NK-92 (cell line): ENCODE measurements around the gene GJB6.

Experiments used
- DNase-seq: peaks from one replicate; lab custom pipeline; 2025; ENCODE audit not compliant: unreplicated experiment; lab: John Stamatoyannopoulos, UW

GJB6 gene

DNA sequence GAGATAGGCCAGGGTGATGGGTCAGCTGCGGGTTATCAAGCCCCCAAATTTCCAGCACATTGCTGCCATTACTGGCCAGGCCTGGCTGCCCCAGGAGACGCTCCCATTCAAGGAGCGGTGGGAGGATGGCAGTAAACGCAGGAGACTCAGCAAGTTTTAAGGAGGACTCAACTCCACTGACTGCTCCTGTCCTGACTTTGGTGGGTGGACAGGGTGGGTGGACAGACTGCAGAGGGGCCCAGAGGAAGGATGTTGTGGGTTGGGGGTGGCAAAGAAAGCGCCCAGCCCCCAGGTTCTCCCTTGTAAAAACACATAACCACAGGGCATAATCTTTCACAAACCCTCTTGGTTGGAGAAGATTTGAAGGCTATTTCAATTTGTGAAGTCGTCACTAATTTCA lies 4.4 kb downstream of the GJB6 start:
- no peak for DNase-seq

DNA sequence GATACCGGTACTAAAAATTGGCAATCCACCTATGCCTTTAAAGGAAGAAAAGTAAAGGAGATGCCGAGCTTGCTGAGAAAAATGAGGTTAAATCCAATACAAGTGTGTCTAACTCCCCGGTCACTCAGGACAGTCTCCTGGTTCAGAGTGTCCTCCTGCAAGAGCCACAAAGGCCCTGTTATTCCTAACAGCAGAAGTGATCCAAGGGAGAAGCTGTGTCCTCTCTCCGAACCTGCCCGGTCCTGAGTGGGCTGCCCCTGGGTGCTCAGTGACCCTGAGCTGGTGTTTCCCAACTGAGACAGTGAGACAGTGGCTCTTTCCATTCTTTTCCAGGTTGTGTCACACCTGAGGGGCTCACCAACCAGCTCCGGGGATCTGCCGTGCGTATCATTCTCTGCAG lies 4.8 kb downstream of the GJB6 start:
- no peak for DNase-seq

DNA sequence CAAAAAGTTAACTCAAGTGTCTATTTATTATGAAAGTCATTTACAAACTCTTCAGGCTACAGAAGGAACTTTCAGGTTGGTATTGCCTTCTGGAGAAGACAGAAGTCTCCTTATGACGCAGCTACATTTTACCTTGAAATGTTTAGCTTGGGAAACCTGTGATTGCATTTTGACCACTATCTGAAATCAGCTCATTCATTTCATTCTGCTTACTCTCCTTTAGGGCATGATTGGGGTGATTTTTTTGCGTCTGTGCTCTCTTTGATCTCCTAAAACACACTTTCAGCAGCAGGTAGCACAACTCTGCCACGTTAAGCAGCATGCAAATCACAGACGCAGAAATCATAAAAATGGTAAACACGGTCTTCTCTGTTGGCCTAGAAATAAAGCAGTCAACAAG lies 9.6 kb downstream of the GJB6 start:
- DNase-seq = no peak

DNA sequence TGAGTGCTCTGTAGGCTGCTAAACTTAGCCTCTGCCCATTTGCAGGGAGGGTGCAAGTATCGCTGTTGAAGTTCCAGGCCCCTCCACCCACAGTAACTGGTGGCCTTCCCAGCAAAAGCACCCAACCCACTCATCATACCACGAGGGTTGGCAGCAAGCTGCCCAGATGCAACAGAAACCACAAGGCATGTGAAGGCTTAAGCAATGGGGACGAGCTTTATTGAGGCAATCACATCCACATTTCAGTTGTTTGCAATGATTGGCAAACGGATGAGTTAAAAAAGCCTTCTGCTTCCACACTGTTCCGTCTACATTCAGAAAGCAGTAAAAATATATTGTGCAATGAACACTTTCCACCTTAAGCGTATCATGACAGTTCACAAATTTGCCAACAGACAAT lies 10.3 kb downstream of the GJB6 start:
- DNase-seq = no peak

DNA sequence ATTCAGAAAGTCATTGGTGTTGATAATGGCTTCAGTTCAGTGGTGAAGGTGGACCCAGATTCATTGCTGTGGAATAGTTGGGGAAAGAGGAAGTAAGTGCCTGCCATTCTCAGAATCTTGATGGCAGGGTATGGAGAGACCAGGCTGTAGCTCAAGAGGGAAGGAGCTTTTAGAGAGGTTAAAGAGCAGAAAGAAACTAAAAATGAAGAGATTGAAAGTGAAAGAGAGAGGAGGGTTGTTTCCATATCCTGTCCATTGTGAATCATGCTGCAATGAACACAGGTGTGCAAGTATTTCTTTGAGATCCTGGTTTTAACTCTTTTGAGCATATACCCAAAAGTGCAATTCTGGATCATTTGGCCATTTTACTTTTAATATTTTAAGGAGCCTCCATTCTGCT lies 12.5 kb downstream of the GJB6 start:
- no peak for DNase-seq

DNA sequence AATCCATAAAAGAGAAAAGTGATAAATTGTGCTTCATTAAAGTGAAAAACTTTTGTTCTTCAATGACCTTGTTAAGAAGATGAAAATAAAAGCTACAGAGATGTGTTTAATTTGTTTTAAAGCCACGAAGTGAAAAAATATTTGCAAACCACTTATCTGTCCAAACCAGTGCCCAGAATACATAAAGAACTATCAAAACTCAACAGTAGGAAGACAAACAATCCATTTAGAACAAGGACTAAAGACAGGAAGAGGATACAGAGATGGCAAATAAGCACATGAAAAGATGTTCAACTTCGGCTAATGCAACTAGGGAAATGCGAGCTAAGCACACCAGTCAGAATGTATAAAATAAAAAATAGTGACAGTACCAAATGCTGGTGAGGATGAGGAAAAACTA lies 15.0 kb downstream of the GJB6 start:
- no peak for DNase-seq

DNA sequence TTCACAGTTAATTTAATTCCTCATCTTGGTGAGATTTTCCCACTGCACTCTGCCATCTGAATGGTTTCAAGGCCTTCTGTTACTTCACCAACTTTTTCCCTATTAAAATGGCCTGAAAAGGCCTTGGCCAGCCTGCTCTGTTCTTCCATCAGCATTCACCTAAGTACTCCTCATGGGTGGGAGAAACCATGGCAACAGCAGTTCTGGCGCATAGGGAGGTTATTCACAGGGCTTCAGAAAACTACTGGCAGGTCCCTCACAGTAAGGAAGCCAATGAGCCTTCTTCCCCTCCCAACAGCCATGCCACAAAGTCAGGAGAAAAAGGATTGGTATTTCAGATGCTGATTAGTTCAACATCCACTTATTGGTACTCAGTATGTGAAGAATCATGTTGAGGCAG lies 22.2 kb downstream of the GJB6 start:
- no peak for DNase-seq

DNA sequence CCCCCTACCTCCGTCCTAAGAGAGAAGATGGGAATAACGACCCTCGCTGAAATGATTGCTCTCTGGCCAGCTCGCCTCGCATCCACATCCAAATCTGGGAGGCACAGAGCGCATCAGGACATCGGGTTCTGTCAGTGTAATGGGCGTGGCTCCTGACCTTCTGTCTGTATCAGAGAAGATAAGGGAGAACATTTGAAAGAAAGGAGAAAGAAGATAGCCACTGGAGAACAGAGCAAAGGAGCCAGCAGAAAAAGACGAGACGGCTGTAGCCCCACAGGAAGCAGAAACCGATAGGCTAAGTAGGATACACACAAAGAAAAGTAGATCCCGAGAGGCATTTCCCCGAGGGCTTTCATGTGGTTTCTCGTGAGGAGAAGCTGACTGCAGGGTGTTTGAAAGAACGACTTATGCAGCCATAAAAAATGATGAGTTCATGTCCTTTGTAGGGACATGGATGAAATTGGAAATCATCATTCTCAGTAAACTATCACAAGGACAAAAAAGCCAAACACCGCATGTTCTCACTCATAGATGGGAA lies 25.4 kb downstream of the GJB6 start:
- no peak for DNase-seq

DNA sequence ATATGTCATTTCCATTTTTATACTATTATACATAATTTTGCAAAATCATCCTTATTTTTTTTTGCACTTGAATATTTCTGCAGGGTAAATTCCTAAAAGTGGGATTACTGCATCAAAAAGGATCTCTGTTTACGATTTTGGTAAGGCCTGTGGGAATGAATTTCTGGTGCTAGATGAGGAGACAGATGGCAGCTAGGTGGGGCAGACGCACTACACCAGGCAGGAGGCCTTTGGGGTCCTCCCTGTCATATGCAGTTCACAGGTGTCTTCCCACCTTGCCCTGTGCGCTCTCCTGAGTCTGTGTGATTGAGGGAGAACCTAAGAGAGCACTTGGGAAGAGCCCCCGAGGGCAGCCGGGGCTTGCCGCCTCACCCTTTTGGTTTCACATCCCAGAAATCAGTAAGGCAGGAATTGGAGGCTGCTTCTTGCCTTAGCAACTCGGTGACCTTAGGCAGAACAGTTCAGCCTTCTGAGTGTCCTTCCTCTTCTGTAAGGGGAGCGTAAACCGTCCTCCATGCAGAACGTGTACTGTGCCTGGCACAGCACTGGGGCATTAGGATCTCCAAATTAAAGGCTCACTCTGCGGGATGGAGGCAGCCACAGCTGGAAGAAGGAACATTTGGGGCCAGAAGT lies 25.9 kb downstream of the GJB6 start:
- DNase-seq = no peak

DNA sequence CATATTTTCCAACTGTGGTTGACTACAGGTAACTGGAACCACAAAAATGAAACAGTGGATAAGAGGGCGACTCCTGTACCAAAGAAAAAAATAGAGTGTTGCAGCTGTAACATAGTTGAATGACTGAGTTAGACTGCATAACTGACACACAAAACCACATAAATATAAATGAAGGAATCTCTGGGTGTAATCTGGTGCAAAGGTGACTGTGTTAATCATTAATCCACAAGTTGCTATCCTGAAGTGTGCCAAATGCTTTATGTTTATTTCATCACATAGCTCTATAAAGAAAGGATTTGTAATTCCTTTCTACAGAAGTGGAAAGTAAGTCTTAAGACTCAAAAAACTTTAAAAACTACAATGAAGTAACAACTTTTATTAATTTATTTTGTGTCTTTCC lies 33.3 kb downstream of the GJB6 start:
- no peak for DNase-seq

DNA sequence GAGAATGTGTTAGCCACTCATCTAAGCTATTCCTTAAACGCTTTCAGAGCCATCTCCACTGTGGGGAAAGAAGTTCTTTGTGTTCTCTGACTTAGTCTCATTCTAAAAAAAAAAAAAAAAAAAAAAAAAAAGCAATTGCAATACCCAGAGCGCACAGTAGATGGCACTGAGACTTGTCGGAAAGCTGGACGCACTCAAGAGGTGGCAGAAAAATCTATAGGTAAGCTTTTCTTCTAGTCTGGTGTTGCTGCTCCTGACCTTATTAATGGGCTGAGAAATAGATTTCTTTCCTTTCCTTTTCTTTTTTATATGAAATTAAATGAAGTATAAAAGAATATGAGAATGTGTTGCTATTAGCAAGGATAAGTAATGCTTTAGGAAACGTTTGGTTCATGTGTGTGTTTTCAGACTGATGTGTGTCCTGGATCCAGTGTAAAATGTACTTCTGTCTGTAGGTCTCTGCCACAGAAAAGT lies 34.7 kb downstream of the GJB6 start:
- no peak for DNase-seq

DNA sequence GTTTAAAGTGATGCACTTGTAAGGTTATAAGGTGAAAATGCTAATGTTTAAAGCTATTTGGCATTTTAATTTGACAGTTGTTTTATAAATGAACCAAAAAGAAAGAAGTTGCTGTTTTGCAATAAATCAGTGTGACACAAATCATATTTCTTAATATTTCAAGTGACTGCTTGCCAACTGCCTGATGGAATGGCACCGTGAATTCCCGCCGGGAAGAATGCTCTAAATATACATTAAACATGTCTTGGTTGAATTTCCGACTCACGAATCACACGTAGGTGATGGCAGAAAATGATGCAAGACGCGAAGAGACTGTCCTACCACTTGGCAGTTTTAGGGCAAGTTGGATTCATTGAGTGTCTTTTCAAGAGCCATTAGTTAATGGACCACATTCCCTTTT lies 36.3 kb downstream of the GJB6 start:
- DNase-seq = no peak

DNA sequence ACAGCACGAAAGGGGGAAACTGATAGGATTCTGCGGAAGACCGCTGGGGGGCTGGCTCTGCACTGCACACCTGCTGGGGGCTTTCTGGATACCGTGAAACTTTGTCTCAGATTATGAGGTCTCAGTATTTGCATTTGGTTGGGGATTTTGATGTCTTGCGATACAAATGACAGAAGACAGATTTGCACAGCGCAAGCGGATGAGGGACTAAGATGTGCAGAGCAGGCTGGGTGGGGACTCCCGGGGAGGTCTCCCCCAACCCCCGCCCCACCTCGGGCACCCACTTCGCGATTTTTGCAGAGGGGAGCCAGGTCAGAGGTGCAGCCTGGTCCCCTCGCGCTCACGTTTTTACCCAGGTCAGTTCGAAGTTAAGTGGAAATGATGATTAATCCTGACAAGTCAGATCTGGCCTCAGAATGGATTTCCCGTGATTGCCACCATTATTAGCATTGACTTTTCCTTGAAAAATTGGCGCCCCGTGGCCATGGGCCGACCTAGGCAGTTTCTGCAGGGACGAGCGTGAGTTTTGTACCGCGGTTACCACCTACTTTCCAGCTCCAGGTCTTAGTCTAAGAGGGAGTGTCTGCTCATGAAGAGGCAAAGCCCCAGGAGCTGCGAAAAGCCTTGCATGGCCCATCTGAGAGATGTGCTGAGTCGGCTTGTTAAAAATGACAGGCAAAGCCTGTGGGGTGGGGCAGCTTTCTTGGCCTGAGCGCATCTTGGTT lies 38.0 kb downstream of the GJB6 start:
- DNase-seq = no peak

DNA sequence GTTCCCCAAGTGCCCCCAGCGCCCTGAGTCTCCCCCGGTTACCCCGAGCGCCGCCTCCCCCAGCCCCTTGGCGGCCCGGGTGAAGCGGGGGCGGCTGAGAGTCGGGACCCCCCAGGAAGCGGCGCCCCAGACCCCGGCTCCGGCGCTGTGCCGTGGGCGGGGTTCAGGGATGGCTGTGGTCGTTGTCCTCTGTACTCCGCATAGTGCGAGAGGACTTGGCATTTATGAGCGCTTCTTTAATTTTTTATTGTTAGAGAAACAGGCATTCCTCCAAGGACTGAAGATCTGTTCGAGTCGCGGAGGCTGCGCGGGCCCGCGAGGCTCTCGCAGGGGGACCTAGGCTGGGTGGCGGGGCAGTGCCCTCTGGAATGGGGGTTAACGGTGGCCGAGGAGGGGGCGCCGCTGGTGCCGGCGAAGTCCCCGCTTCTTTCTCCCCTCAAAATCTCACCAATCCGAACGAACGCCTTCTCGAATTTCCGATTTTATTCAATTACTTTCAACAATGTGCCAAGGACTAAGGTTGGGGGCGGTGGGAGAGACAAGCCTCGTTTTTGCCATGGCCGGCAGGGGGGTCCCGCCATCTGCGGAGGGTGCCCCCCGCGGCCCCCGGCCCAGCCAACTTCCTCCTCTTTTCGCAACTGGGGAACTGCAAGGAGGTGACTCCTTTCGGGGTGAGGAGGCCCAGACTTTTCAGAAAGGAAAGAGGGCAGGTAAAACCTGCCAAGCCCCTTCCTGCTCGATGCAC lies 38.8 kb downstream of the GJB6 start:
- DNase-seq = no peak

DNA sequence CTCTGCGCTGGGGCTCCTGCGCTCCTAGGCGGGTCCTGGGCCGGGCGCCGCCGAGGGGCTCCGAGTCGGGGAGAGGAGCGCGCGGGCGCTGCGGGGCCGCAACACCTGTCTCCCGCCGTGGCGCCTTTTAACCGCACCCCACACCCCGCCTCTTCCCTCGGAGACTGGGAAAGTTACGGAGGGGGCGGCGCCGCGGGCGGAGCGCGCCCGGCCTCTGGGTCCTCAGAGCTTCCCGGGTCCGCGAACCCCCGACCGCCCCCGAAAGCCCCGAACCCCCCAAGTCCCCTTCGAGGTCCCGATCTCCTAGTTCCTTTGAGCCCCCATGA lies 39.3 kb downstream of the GJB6 start, which contains the start of gene GJB2:
GJB2 (minus strand) TSS at position 103 of the 326 bp plus-strand sequence. CDS start 3,357 bp downstream, outside the sequence.
- no peak for DNase-seq

DNA sequence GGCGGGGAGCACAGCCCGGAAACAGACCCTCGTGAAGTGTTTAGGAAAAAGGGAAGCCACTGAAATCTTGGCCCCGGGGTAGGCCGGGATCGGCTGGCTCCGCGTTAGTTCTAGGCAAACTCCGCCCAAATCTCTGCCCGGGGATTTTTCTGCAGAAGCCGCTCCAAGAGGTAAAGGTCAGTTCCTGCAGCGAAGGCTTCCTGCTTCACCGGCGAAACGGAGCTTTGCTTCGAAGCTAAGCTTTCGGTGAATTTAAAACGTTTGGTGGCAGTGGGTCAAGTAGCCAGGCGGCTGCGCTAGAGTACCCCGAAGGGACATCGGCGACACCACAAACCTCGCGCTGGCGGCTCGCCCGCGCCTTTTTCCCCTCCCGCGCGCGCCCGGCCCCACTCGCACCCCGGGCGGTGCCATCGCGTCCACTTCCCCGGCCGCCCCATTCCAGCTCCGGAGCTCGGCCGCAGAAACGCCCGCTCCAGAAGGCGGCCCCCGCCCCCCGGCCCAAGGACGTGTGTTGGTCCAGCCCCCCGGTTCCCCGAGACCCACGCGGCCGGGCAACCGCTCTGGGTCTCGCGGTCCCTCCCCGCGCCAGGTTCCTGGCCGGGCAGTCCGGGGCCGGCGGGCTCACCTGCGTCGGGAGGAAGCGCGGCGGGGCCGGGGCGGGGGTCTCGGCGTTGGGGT lies 39.8 kb downstream of the GJB6 start:
- DNase-seq = no peak

DNA sequence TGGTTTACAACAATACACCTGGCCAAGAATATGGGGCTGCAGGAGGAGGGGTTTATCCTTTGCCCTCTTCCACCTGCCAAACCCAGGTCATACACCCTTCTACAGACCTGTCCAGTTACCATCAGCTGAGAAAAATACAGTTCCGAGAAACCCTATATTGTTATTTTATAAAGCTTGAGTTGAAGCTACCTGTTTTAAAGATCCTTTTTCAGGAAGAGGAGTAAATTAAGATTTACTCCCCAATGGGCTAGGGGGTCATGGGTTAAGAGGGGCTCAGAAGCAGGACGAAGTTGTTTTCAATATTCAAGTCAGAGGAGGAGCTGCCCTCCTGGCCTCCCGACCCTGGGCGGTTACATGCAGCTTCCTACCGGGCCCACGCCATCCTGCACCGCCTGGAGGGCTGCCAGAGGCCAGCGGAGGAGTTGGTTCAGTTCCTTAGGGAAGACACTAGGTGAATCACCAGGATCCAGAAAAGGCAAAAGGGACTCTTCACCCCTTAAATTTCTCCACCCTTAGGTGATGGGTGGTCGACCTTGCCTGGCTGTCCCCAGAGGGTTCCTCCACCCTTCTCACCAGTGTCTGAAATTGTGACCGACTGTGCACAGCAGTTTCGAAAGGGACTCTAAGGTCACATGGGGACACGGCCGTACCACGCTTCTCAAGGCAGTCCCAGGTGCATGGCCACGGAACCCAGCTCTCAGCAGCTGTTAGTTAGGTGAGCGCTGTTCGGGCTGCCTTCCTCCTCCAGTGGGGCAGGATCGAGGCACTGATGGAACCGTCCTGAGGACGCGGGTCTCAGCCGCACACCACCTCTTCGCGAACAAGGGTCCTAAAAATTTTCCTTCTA lies 40.6 kb downstream of the GJB6 start:
- no peak for DNase-seq

DNA sequence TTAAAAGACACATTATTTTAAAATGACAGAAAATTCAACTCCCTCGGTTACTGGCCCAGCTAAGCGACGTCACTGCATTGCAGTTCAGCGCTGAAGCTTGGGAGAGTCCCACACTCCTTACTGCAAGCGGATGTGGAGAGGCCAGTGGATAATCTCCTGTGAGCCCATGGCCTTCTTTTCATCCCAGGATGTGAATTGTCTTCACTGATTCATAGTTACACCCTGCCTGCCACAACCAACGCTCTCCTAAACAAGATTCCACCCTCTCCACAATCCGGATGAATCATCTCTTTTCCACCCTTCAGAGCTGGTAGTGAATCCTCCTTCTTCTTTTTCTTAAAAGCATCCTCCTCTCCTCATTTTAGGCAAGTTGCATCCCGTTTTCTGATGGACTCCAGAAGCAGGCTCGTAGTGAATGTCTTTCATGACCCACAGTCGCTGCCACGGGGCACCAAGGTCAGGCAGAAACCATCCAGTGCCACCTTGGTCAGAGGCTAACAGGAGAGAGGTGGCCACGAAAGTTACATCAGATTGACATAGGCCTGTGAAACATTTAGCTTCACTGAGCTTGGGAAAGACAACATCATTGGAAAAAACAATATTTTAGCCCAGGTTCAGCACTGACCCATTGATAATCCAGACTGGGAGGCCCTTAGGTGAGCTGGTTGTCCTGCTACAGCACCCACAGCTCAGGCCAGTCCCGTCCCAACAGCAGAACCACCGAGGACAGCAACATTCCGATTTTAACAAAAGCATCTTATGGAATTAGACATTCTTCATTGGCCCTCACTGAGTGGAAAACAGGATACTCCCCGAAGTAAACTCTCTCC lies 41.4 kb downstream of the GJB6 start:
- no peak for DNase-seq

DNA sequence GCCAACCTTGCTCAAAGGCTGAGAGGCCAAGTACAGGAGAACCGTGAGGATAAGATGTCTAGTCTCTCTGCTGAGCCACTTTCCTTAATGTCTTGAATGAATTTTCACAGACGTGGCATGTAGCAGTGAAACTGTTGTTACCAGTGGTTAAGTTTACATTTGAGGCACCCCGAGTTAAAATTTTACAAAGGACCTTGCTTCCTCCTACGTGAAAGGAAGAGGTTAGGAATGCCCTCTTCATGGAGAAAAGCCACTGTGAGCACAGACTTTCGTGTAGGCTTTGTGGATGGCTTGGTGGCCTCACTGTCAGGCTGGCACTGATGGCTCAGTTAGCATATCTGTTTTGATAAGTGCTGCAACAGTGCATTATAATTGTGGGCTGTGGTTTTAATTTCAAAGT lies 42.0 kb downstream of the GJB6 start:
- no peak for DNase-seq
